Astrocyte (in vitro differentiated cells and primary cell): ENCODE results near the gene CPED1.

Experiments
- EZH2 ChIP-seq: IDR thresholded peaks from 2 replicates; pipeline ENCODE4 v1.6.1; 2012; ENCODE audit warnings: mild to moderate bottlenecking, low read length, inconsistent platforms; ENCODE audit not compliant: insufficient read depth
- TF ChIP-seq, protein P1 (sequence below): IDR thresholded peaks from 2 replicates; pipeline ENCODE4 v1.5.1; 2011; ENCODE audit warnings: low read depth, mild to moderate bottlenecking, inconsistent platforms, low read length, moderate library complexity; ENCODE audit not compliant: insufficient read depth

DNA sequence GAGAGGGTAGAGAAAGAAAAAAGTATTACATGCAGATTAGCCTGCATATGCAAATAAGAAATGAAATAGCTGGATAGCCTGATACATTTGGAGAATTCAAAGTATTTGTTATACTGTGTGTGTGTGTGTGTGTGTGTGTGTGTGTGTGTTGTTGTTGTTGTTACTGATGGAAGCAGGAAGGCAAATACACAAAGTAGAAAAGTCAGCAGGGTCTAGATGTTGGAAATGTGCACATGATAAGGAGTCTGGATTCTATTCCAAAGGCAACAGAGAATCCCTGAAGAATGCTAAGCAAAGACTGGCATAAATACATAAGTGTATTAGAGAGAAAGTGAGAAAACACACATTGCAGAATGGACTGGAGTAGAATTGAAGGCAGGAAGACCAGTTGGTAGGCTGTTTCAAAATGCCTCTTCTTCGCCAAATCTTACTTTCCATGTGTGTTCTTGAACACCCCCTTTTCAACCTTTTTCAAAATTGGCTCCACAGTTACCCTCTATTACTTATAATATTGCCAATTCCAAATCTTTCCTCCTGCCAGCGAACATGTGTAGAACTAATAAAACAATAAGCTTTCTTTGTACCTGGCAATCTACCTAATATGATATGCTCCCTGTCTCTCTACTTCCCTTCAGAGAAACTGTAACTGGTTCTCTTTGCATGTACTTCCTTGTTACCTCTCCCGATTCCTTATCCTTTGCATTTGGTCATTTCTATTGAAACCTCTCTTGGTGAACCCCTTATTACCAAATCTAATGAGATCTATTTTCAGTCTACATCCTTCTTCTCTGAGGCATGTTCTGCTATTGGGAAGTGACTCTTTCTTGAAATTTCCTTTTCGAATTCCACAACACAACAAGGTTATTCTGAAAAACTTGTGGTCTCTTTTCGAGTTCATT lies 6.2 kb downstream of the CPED1 start:
- TF ChIP-seq, protein P1, sequence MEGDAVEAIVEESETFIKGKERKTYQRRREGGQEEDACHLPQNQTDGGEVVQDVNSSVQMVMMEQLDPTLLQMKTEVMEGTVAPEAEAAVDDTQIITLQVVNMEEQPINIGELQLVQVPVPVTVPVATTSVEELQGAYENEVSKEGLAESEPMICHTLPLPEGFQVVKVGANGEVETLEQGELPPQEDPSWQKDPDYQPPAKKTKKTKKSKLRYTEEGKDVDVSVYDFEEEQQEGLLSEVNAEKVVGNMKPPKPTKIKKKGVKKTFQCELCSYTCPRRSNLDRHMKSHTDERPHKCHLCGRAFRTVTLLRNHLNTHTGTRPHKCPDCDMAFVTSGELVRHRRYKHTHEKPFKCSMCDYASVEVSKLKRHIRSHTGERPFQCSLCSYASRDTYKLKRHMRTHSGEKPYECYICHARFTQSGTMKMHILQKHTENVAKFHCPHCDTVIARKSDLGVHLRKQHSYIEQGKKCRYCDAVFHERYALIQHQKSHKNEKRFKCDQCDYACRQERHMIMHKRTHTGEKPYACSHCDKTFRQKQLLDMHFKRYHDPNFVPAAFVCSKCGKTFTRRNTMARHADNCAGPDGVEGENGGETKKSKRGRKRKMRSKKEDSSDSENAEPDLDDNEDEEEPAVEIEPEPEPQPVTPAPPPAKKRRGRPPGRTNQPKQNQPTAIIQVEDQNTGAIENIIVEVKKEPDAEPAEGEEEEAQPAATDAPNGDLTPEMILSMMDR = no peak
- TF ChIP-seq EZH2 = no peak
